Stimulated activated CD4-positive, alpha-beta T cell treated with anti-CD3 and anti-CD28 coated beads, Interleukin-1b, Interleukin-23, amount 100 ng/mL, for 48 hours (primary cell): Measurements from ENCODE around the gene NPS.

Experiments
- DNase-seq: peaks from one replicate; pipeline ENCODE4 v3.0.0-alpha.2; 2020

NPS gene, protein sequence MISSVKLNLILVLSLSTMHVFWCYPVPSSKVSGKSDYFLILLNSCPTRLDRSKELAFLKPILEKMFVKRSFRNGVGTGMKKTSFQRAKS

DNA sequence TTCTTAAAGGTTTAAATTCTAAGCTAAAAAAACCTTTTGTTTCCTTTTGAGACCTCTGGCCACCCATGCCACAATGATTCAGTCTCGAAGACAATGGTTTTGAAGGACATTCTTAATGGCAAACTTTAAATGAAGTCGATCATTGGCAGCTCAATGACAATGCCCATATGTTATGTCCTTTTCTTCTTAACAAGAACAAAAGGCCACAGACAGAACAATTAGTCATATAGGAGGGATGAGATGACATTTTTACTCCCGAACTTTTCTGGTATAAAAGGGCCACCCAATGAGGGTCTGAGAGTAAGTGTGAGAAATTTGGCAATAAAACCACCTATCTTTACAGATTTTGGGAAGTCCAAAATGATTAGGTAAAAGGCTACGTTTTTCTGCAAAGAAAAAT lies at the start of gene NPS:
TSS of gene NPS (plus strand) at position 301 of the 400 bp plus-strand sequence. CDS start at position 361, 60 bp downstream.
- DNase-seq, result no peak

DNA sequence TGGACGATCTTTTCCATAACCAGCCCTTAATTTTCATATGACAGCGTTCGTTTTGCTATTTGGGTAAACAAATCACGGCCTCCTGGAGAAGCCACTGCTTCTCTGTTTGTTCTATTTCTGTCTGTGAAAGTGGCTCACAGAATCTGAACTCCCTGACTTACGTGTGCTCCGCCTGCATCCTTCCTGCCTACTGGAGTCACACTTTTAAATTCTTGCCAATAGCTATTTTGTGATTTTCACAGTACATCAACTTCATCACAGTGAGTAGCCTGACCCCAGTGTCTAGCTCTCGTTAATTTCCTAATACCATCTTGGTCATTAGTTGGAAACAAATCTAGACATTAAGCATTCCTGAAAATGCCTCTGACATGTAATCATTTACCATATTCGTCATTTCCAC lies 49.0 kb upstream of the NPS start:
- DNase-seq, result no peak

DNA sequence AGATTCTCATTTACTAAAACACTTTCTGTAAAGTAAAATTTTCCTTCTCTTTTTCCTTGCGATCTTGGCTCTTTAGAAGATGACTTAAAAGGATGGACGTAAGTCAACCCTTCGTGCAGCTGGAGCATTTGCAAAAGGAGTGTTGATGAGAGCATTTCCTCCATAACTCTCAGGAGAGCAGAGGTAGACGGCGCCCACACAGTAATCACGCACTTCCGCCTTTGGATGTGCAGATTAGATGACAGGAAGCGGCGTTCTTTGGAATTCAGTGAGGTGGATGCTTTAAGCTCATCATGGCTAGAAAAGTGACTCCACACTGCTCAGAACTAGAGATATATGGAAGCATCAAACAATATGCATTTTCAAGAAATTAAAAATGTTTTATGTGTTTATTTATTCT lies 43.0 kb upstream of the NPS start:
- DNase-seq, result no peak

- no peak for DNase-seq
These were observed 26.8 kb upstream of the NPS start for GRCh38 chr10:127522298-127522697.

DNA sequence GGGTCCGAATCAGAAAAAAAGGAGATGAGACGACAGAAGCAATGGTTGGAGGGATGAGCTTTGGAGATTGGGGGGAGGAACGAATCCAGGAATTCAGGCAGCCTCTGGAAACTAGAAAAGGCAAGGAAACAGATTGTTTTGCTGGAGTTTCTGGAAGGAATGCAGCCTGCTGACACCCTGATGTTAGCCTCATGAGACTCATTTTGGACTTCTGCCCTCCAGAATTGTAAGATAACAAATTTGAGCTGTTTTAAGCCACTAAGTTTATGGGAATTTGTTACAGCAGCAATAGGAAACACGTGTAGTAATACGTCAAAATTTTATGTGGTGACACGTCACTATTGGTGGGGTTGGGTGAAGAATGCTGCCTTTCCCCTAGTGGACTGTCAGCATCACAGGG lies 25.6 kb upstream of the NPS start:
- no peak for DNase-seq

- no peak for DNase-seq
These were observed 24.9 kb upstream of the NPS start for GRCh38 chr10:127524229-127524628.

GRCh38 chr10:127524908-127525665 lies 24.0 kb upstream of the NPS start:
- no peak for DNase-seq

DNA sequence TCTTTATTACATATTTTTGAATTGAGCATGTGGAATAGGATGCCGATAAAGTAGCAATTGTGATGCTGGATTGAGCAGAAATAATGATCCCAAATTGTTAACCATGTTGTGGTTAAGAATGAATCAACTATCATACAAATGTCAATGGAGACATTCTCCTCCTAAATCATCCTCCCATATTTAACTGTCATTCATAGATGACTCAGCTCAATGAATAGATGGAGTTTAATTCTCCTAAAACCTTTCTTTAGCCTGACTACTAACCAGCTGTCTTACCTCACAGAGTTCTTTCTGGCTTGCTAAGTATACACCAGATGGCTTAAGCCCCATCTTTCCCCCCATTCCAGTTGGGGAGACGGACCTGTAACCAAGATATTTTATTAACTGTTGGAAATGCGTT lies 23.4 kb upstream of the NPS start:
- no peak for DNase-seq

- no peak for DNase-seq
These were observed 22.9 kb upstream of the NPS start for GRCh38 chr10:127526161-127526560.

- no peak for DNase-seq
These were observed 21.8 kb upstream of the NPS start for GRCh38 chr10:127527320-127527719.

- DNase-seq, result no peak
These were observed 21.2 kb upstream of the NPS start for GRCh38 chr10:127527891-127528290.

GRCh38 chr10:127532193-127532592 lies 16.9 kb upstream of the NPS start:
- DNase-seq, result no peak

GRCh38 chr10:127532659-127533058 lies 16.4 kb upstream of the NPS start:
- DNase-seq, result no peak

DNA sequence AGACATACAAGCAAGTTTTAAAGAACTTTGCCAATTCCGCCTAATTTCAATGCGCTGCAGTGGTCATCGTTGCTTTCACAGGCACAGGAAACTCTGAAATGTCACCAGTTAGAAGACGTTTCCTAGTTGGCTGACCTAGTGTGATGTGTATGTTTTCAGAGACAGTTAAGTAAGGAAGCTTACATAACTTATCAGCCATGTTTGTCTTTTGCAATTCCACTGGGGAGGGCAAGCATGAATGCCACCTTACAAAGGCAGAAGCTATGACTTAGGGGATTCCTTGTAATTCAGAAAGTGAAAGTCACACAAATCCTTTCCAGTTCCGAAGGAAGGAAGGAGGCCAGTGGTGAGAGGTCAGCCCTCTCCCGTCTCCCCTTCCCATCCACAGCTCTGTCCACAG lies 15.0 kb upstream of the NPS start:
- DNase-seq, result no peak

DNA sequence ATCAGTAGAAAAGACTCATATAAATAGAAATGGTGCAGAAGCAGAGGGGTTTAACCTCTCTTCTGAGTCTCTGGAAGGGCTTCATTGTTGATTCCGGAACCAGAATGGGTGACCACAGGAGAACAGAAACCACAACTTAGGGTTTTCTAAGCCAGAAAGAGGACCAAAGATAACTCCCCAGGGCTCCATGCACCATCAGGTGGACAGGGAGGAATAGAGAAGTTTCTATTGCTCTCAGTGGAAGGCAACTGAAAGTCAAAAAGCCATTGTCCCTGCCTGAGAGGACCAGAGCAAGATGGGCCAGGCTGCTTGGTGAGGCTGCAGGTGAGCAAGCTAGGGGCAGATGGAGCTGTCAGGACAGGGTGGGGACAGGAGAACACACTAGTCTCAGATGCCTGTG lies 14.6 kb upstream of the NPS start:
- DNase-seq, result no peak

DNA sequence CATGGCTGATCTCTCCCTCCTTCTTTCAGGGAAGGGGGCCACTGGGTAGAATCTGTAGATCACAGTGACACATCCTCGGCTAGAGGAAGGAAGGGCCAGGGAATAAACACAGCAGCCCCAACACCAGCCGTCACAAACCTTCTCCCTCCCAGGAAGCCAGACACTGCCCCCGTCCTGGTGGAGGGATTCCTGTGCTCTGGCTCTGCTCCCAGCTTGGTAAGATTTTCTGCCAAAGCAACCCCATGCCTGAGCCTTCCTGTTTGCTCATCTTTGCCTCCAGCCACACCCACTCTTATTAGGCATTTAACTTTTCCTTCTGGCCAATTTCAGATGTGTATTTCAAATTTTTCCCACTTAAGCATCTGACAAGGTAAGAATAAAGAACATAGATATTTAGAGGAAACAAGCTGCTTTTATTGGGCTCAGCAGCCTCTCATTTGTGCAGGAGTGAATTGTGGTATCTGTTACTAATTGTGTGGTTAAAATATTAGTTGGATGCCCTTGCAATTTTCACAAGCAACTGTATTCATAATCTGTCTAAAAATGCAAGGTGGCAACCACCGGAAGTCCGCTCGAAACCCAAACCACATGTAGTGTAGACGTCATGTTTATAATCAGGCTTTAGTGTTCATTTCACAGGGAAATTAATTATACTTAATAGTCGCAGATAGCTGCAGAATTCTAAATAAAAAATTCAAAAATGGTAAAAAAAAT lies 13.2 kb upstream of the NPS start:
- DNase-seq, result no peak

GRCh38 chr10:127536972-127537760 lies 11.9 kb upstream of the NPS start:
- DNase-seq, result no peak

GRCh38 chr10:127537924-127538323 lies 11.2 kb upstream of the NPS start:
- DNase-seq, result no peak

- no peak for DNase-seq
These were observed 1.1 kb upstream of the NPS start for GRCh38 chr10:127548022-127548421.

DNA sequence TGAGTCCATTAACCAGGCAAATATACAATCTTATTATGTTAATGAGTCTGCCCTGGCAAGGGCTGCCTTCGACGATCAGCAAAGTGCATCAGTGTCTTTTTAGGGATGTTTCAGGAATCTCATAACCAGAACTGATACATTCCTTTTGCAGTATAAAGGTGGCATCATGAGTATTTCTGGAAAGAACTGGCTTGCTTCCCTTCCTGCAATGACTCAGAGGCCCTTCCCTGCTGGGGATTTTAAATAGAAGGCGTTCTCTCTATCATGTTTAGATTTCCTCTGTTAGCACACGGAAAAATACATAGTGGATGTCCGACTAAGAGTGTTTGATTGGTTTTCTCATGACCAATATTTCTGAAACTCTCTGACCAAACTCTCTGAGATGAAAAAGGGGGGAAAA lies 1.8 kb downstream of the NPS start:
- no peak for DNase-seq

- no peak for DNase-seq
These were observed 3.3 kb downstream of the NPS start for GRCh38 chr10:127552446-127552845.

DNA sequence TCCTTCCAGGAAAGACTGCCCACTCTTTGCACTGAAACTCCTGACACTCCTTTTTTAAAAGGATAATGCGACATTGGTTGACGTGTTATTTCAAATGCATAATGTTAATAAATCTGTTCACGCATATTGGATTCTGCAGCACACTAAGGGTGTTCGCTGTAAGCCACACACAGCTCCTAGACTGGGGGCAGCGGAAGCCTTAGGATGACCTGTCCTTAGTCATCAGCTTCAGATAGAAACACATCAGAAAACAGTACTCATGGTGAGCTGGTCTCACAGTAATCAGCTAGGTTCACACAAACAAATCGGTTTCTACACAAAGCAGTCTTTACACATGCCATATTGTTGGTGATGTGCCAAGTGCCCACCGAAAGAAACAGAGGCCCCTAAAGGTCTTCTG lies 4.3 kb downstream of the NPS start:
- no peak for DNase-seq

DNA sequence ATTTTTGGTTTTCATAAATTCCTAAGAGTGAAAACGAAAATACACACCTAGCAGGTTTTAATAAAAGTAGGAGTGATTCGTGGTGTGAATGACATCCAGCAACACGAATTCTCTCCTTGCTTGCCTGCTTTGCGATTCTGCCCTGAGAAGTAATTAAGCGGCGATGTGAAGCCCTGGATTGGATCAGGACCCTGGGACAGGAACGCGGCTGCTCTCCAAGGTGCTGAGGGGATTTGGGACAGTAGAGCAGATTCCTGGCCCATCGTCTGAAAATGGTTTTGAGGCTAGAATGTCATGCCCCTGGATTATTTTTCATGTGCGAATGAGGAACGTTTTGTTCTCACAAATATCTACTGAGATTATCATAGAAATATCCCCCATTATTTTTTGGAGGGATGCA lies 7.8 kb downstream of the NPS start:
- no peak for DNase-seq

GRCh38 chr10:127561647-127562046 lies 12.5 kb downstream of the NPS start:
- no peak for DNase-seq
